Panc1 (cell line): Measurements from ENCODE around the gene WNT7B. TPM values are rescaled to one million over a fixed set of nuclear protein-coding genes. Genes with fewer than 3 reads are reported as not detected.

Source experiments
- ATAC-seq: fragments of 200-7000 bp; cut with Tn5 transposase; 2 replicates; pipeline ENCODE4 v1.9.1; 2020; ENCODE audit warnings: mild to moderate bottlenecking, moderate library complexity
- BruUV-seq: library from RNA; stranded (reverse); fragments of 400-500 nt; replicated peaks from 2 replicates; lab custom pipeline; 2021; lab: Mats Ljungman, UMichigan
- CTCF ChIA-PET: fragments of 300-600 bp; sonication (Branson Sonifier 250); formaldehyde crosslinking; loops from one replicate; lab custom pipeline; 2022; ENCODE audit warnings: antibody characterized with exemption; lab: Charles Lee
- POLR2A ChIA-PET: fragments of 300-600 bp; sonication (Branson Sonifier 250); formaldehyde crosslinking; loops from one replicate; lab custom pipeline; 2022; ENCODE audit warnings: antibody characterized with exemption; lab: Charles Lee
- DNase-seq: peaks from one replicate; pipeline ENCODE4 v3.0.0-alpha.2; 2010; ENCODE audit warnings: low read depth, low spot score
- H3K27ac ChIP-seq: 2 replicates; pipeline ENCODE4 v1.5.1; 2011; ENCODE audit warnings: mild to moderate bottlenecking, low read length, inconsistent platforms
- H3K27me3 ChIP-seq: fragments of 200-500 bp; sonication (Bioruptor generic); 2 replicates; pipeline ENCODE4 v1.6.0; 2014; ENCODE audit warnings: low read length, inconsistent platforms; ENCODE audit not compliant: control insufficient read depth, insufficient read depth
- H3K36me3 ChIP-seq: fragments of 200-500 bp; sonication (Bioruptor generic); 2 replicates; pipeline ENCODE4 v1.5.1; 2014; ENCODE audit warnings: inconsistent platforms, mild to moderate bottlenecking, low read length, moderate library complexity; ENCODE audit not compliant: control insufficient read depth, insufficient read depth
- H3K4me1 ChIP-seq: 2 replicates; pipeline ENCODE4 v1.5.1; 2011; ENCODE audit warnings: inconsistent platforms, mild to moderate bottlenecking, low read length, moderate library complexity; ENCODE audit not compliant: control insufficient read depth, insufficient read depth
- H3K4me3 ChIP-seq, 2 experiments: 2 replicates each; pipeline ENCODE4 v1.5.1; 2011 to 2012; ENCODE audit warnings: low read depth in 2 of 2, low read length in 2 of 2, mild to moderate bottlenecking in 2 of 2, inconsistent platforms in 1 of 2, moderate library complexity in 1 of 2
- H3K9me3 ChIP-seq: fragments of 200-500 bp; sonication (Bioruptor generic); 2 replicates; pipeline ENCODE4 v1.5.1; 2014; ENCODE audit warnings: low read depth, mild to moderate bottlenecking, inconsistent platforms, low read length, moderate library complexity; ENCODE audit not compliant: control insufficient read depth, insufficient read depth
- POLR2AphosphoS5 ChIP-seq: IDR thresholded peaks from 2 replicates; pipeline ENCODE4 v1.6.1; 2012; ENCODE audit warnings: mild to moderate bottlenecking, low read depth, low read length, moderate library complexity
- REST ChIP-seq, 2 experiments: IDR thresholded peaks; 2 replicates each; pipeline ENCODE4 v1.6.1; 2011 to 2012; ENCODE audit warnings: low read depth in 2 of 2, control low read depth in 1 of 2, low read length in 1 of 2, mild to moderate bottlenecking in 1 of 2, moderate library complexity in 1 of 2; ENCODE audit not compliant: insufficient read depth in 1 of 2
- SIN3A ChIP-seq: IDR thresholded peaks from 2 replicates; pipeline ENCODE4 v1.6.1; 2012; ENCODE audit warnings: low read depth, mild to moderate bottlenecking, low read length, moderate library complexity, borderline replicate concordance; ENCODE audit not compliant: insufficient read depth
- TCF7L2 ChIP-seq: IDR thresholded peaks from 2 replicates; pipeline ENCODE4 v1.6.1; 2011; ENCODE audit warnings: mild to moderate bottlenecking, low read depth, low read length, inconsistent platforms
- in situ Hi-C: cut with HindIII; loops from 2 replicates; pipeline ENCODE4 v1.10.0; 2016; ENCODE audit warnings: low sequenced_read_pairs, low pct_unique_long_range_greater_than_20kb
- intact Hi-C: fragments of 100-400 bp; cut with micrococcal nuclease; formaldehyde crosslinking; loops from one replicate; pipeline ENCODE4 v1.10.0; 2022; ENCODE audit not compliant: unreplicated experiment
- total RNA-seq: library from RNA; stranded (reverse); gene quantifications from one replicate; pipeline ENCODE4 v1.2.1, GENCODE V29; 2021; ENCODE audit not compliant: unreplicated experiment
- TF ChIP-seq, protein P1 (sequence below): fragments of 450-650 bp; IDR thresholded peaks from 2 replicates; pipeline ENCODE4 v1.5.1; 2017; ENCODE audit warnings: mild to moderate bottlenecking

Gene WNT7B
- total RNA-seq, 1 experiment from 2014 or later = 52.1 TPM

GRCh38 chr22:45978275-45978713 is 1.3 kb upstream of the WNT7B start:
- ChIA-PET POLR2A (no interaction called here), CTCF (interaction anchor here (0.5 to 1.1 kb wide), 4 partner anchors 82 to 536 kb away, joined by 3 to 5 read pairs (median 4); no protein-coding TSS in a partner anchor)
- H3K4me3 ChIP-seq = peak overlapping the region; percentile 56 to 70
- in situ Hi-C loops (no loop called here), intact Hi-C loops (no loop called here)
- no peaks in the 10 kb centered on the region for H3K36me3 ChIP-seq
- H3K27me3 ChIP-seq = no peaks in the 10 kb centered on the region
- DNase-seq (no peak), ATAC-seq (peak; percentile 0; the same call in 1 of the 2 replicates)
- no peaks in the 10 kb centered on the region for H3K9me3 ChIP-seq
- TF ChIP-seq TCF7L2 = no peak
- no peak for TF ChIP-seq REST (IDR thresholded peaks at IDR 0.05; ENCODE audit: insufficient read depth in 1 of 2, low read depth in 2 of 2, low read length in 1 of 2)
- TF ChIP-seq POLR2AphosphoS5 = no peak
- TF ChIP-seq, protein P1, sequence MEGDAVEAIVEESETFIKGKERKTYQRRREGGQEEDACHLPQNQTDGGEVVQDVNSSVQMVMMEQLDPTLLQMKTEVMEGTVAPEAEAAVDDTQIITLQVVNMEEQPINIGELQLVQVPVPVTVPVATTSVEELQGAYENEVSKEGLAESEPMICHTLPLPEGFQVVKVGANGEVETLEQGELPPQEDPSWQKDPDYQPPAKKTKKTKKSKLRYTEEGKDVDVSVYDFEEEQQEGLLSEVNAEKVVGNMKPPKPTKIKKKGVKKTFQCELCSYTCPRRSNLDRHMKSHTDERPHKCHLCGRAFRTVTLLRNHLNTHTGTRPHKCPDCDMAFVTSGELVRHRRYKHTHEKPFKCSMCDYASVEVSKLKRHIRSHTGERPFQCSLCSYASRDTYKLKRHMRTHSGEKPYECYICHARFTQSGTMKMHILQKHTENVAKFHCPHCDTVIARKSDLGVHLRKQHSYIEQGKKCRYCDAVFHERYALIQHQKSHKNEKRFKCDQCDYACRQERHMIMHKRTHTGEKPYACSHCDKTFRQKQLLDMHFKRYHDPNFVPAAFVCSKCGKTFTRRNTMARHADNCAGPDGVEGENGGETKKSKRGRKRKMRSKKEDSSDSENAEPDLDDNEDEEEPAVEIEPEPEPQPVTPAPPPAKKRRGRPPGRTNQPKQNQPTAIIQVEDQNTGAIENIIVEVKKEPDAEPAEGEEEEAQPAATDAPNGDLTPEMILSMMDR = no peak
- peak overlapping the region; percentile 29; the same call in 1 of the 2 replicates for H3K27ac ChIP-seq
- BruUV-seq = no TSS peak
- peaks cover 20% of the 10 kb centered on the region for H3K4me1 ChIP-seq

GRCh38 chr22:45977551-45978274 is 751 bp upstream of the WNT7B start:
- intact Hi-C loops (no loop called here), in situ Hi-C loops (no loop called here)
- BruUV-seq = no TSS peak
- Histone ChIP-seq H3K4me1 (peaks cover 26% of the 10 kb centered on the region), H3K27ac (peak overlapping the region; percentile 72), H3K4me3 (peak overlapping the region; percentile 56 to 70), H3K36me3 (no peaks in the 10 kb centered on the region), H3K27me3 (no peaks in the 10 kb centered on the region), H3K9me3 (no peaks in the 10 kb centered on the region)
- POLR2A ChIA-PET = interaction anchor here (0.6 kb wide), 2 partner anchors 101 to 336 kb away, joined by 8 to 10 read pairs; no protein-coding TSS in a partner anchor
- 0 out of 4 replicates have a peak, but pooled peaks of 1 of the 2 experiments have one; percentile 48 for TF ChIP-seq REST (IDR thresholded peaks at IDR 0.05; ENCODE audit: insufficient read depth in 1 of 2, low read depth in 2 of 2, low read length in 1 of 2)
- TF ChIP-seq SIN3A = no peak
- ATAC-seq (peak; percentile 54), DNase-seq (no peak)
- CTCF ChIA-PET = interaction anchor here (0.5 to 1.1 kb wide), 7 partner anchors 15 to 536 kb away, joined by 3 to 10 read pairs (median 4); no protein-coding TSS in a partner anchor
